NCI-H1092 treated with DMSO at 0.1 percent for 48 hours (cell line): ENCODE results near the gene GNAS.
"Not testable (repeated sequence)": the region's sequence is repeated elsewhere in the genome, so short reads cannot be mapped to it uniquely, and the experiment has no call there.

Source experiments
- DNase-seq: peaks from one replicate; lab custom pipeline; 2025; lab: John Stamatoyannopoulos, UW

GNAS gene

GRCh38 chr20:58932170-58932569, 79.7 kb downstream of the GNAS start:
- no peak for DNase-seq

- no peak for DNase-seq
These were observed 85.6 kb downstream of the GNAS start for GRCh38 chr20:58938078-58938477.

GRCh38 chr20:58938541-58938940, 86.0 kb downstream of the GNAS start:
- no peak for DNase-seq

GRCh38 chr20:58941471-58941870, 89.0 kb downstream of the GNAS start:
- no peak for DNase-seq

GRCh38 chr20:58942549-58942948, 90.0 kb downstream of the GNAS start:
- DNase-seq, result no peak

- DNase-seq, result no peak
These were observed 92.1 kb downstream of the GNAS start for GRCh38 chr20:58944610-58945009.

- DNase-seq, result no peak
These were observed 93.6 kb downstream of the GNAS start for GRCh38 chr20:58945965-58946631.

- not testable (repeated sequence) for DNase-seq
These were observed 95.4 kb downstream of the GNAS start for GRCh38 chr20:58947797-58948388.

GRCh38 chr20:58950603-58951002, 98.1 kb downstream of the GNAS start:
- no peak for DNase-seq

GRCh38 chr20:58953050-58953449, 100.5 kb downstream of the GNAS start:
- DNase-seq, result no peak

- no peak for DNase-seq
These were observed 103.6 kb downstream of the GNAS start for GRCh38 chr20:58956078-58956477.

- no peak for DNase-seq
These were observed 107.1 kb downstream of the GNAS start for GRCh38 chr20:58959652-58960051.
